ENCODE measurements around the gene B4GALT5. TPM values are rescaled to one million over a fixed set of nuclear protein-coding genes. Genes with fewer than 3 reads are reported as not detected.

The B4GALT5 gene
- total and polyA plus RNA-seq, 10 donors, result 3.9 to 79.0 (median 52.3) TPM

GRCh38 chr20:49705358-49705757 lies 8.3 kb downstream of the B4GALT5 start:
- WGBS, 5 donors, result 48 to 81% (median 63%) methylated on average over 4 of the region's 4 CpGs

DNA sequence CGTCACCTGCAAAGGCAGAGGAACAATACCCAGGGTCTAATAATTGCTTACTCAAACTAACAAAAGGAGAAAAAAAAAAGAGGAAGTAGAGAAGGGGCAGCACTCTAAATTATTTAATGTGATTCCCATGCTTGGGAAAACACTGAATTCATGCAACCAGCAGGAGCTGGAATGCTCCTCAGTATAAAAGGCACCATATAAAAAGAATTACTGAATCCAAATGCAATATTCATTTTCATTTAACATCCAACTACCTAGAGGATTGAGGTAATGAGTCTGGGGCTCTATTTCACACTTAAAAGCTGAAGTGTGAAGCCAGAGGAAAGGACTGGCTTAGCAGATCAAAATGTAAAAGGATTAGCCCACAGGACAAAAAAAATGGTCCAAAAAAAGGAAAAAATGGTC lies 8.7 kb downstream of the B4GALT5 start:
- TF ChIP-seq POLR2AphosphoS5 (IDR thresholded peaks at IDR 0.05), result no peak
- TF ChIP-seq, protein P1, sequence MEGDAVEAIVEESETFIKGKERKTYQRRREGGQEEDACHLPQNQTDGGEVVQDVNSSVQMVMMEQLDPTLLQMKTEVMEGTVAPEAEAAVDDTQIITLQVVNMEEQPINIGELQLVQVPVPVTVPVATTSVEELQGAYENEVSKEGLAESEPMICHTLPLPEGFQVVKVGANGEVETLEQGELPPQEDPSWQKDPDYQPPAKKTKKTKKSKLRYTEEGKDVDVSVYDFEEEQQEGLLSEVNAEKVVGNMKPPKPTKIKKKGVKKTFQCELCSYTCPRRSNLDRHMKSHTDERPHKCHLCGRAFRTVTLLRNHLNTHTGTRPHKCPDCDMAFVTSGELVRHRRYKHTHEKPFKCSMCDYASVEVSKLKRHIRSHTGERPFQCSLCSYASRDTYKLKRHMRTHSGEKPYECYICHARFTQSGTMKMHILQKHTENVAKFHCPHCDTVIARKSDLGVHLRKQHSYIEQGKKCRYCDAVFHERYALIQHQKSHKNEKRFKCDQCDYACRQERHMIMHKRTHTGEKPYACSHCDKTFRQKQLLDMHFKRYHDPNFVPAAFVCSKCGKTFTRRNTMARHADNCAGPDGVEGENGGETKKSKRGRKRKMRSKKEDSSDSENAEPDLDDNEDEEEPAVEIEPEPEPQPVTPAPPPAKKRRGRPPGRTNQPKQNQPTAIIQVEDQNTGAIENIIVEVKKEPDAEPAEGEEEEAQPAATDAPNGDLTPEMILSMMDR (IDR thresholded peaks at IDR 0.05 in 8 of 11, conservative IDR thresholded peaks at IDR 0.05 in 3 of 11), result no peak
- TF ChIP-seq POLR2A (IDR thresholded peaks at IDR 0.05), result no peak
- intact Hi-C loops (cut with DNase I; ENCODE audit: low total_unique reads), result no loop called here
- Histone ChIP-seq H3K27me3 (replicated peaks in 1 of 7) (no peaks in the 10 kb centered on the region), H3K4me1 (peaks cover 15 to 98% (median 79%) of the 10 kb centered on the region in 6 donors), H3K4me3 (no peak overlapping the region), H3K27ac (peak overlapping the region in 7 of 8 donors; percentile 11 to 99 (median 42)), H3K9me3 (no peaks in the 10 kb centered on the region), H3K36me3 (no peaks in the 10 kb centered on the region)
- 28 to 61% (median 37%) methylated on average over 1 of the region's 1 CpG for WGBS, 5 donors
- no peak for DNase-seq

More at GRCh38 chr20:49705358-49705757, 8.3 kb downstream of the B4GALT5 start:
- H3K4me3 ChIP-seq, result peak overlapping the region in 1 of 8 donors; percentile 0
- H3K27ac ChIP-seq, result peak overlapping the region in 7 of 8 donors; percentile 11 to 99 (median 42)
- no peak for DNase-seq
- intact Hi-C loops (cut with DNase I; ENCODE audit: low total_unique reads), result no loop called here
- H3K36me3 ChIP-seq, result no peaks in the 10 kb centered on the region
- no peaks in the 10 kb centered on the region for H3K27me3 ChIP-seq (replicated peaks in 1 of 7)
- peaks cover 17 to 98% (median 79%) of the 10 kb centered on the region in 6 donors for H3K4me1 ChIP-seq
- TF ChIP-seq POLR2A (IDR thresholded peaks at IDR 0.05) (no peak), POLR2AphosphoS5 (IDR thresholded peaks at IDR 0.05) (no peak)
- TF ChIP-seq, protein P1 (IDR thresholded peaks at IDR 0.05 in 8 of 11, conservative IDR thresholded peaks at IDR 0.05 in 3 of 11), result no peak
- H3K9me3 ChIP-seq, result no peaks in the 10 kb centered on the region

DNA sequence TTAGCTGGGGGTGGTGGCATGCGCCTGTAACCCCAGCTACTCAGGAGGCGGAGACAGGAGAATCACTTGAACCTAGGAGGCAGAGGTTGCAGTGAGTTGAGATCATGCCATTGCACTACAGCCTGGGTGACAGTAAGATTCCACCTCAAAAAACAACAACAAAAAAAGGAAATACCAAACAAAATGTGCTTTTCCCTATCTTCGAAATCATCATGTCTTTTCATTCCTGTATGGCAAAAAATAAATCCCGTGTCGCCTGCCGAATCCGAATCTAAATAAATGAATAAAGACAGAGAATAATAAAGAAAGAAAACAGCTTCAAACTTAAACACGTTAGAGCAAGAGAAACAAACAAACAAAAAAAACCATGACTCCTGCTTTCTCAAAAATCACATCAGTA lies 11.8 kb downstream of the B4GALT5 start:
- TF ChIP-seq, protein P1 (IDR thresholded peaks at IDR 0.05 in 8 of 11, conservative IDR thresholded peaks at IDR 0.05 in 3 of 11), result no peak
- TF ChIP-seq POLR2A (IDR thresholded peaks at IDR 0.05) (no peak), POLR2AphosphoS5 (IDR thresholded peaks at IDR 0.05) (no peak)
- Histone ChIP-seq H3K36me3 (no peaks in the 10 kb centered on the region), H3K4me1 (peaks cover 7 to 98% (median 83%) of the 10 kb centered on the region in 6 donors)

GRCh38 chr20:49701241-49701790 lies 12.4 kb downstream of the B4GALT5 start:
- DNase-seq, result no peak
- H3K27ac ChIP-seq, result peak overlapping the region in 5 of 8 donors; percentile 26 to 60 (median 35)
- no peak overlapping the region for H3K4me3 ChIP-seq
- intact Hi-C loops (cut with DNase I; ENCODE audit: low total_unique reads), result no loop called here
- no peaks in the 10 kb centered on the region for H3K27me3 ChIP-seq (replicated peaks in 1 of 7)
- TF ChIP-seq POLR2AphosphoS5 (IDR thresholded peaks at IDR 0.05) (no peak), POLR2A (IDR thresholded peaks at IDR 0.05) (no peak)
- TF ChIP-seq, protein P1 (IDR thresholded peaks at IDR 0.05 in 8 of 11, conservative IDR thresholded peaks at IDR 0.05 in 3 of 11), result no peak
- no peaks in the 10 kb centered on the region for H3K9me3 ChIP-seq
- no peaks in the 10 kb centered on the region for H3K36me3 ChIP-seq
- peaks cover 7 to 98% (median 82%) of the 10 kb centered on the region in 6 donors for H3K4me1 ChIP-seq
- WGBS, 5 donors, result 34 to 55% (median 37%) methylated on average over 5 of the region's 5 CpGs

More for the DNA sequence above, 11.8 kb downstream of the B4GALT5 start:
- H3K27ac ChIP-seq, result peak overlapping the region in 4 of 8 donors; percentile 19 to 60 (median 36)
- intact Hi-C loops (cut with DNase I; ENCODE audit: low total_unique reads), result no loop called here
- 75 to 90% (median 83%) methylated on average over 8 of the region's 8 CpGs for WGBS, 5 donors
- no peak overlapping the region for H3K4me3 ChIP-seq
- H3K27me3 ChIP-seq (replicated peaks in 1 of 7), result no peaks in the 10 kb centered on the region
- DNase-seq, result no peak
- no peaks in the 10 kb centered on the region for H3K9me3 ChIP-seq

Measured in spleen (tissue), 11 donors.